Sciatic nerve (tissue), 2 donors: ENCODE data around the gene AGO1. TPM values are rescaled to one million over a fixed set of nuclear protein-coding genes. Genes with fewer than 3 reads are reported as not detected.
"Not testable (repeated sequence)": the region's sequence is repeated elsewhere in the genome, so short reads cannot be mapped to it uniquely, and the experiment has no call there.

Experiments used
- ATAC-seq: fragments of 200-7000 bp; cut with Tn5 transposase; one replicate; pipeline ENCODE4 v1.9.1; 2020; ENCODE audit warnings: mild to moderate bottlenecking, moderate library complexity
- DNase-seq: peaks from one replicate; pipeline ENCODE4 v3.0.0-alpha.2; 2020; ENCODE audit warnings: low spot score
- intact Hi-C: fragments of 100-400 bp; cut with DNase I; formaldehyde crosslinking; loops from one replicate; pipeline ENCODE4 v1.14.2; 2022
- total RNA-seq: library from RNA; stranded (reverse); fragmentation: NEBNext Ultra II Directional; extraction: Animal tissue kit (Norgen Biotek cat#: 25700); gene quantifications from one replicate; pipeline ENCODE4 v1.2.1, GENCODE V29; 2021
- donor health status: DM: no; HTN: no; CAD: no.
- donor health status: DM: no; HTN: no; CAD: no.

AGO1 gene
- total RNA-seq, 1 donor from 2014 or later, result 30.3 TPM

DNA sequence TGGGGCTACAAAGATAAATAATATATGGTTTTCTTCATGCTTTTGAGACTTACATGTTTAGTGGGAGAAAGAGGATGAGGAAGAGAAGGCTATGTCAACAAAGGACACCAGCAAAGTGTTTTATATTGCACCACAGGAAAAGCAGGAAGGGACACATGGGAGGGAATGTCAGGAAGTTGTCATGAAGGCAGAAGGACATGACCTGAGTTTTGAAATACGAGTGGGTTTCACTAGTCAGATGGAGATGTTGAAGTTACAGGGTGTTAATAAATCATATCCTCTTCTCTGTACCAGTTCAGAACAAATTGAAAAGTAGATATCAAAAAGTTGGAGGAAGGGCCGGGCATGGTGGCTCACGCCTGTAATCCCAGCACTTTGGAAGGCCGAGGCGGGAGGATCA is 18.2 kb upstream of the AGO1 start:
- ATAC-seq (no peak), DNase-seq (no peak)
- intact Hi-C loops, result no loop called here

DNA sequence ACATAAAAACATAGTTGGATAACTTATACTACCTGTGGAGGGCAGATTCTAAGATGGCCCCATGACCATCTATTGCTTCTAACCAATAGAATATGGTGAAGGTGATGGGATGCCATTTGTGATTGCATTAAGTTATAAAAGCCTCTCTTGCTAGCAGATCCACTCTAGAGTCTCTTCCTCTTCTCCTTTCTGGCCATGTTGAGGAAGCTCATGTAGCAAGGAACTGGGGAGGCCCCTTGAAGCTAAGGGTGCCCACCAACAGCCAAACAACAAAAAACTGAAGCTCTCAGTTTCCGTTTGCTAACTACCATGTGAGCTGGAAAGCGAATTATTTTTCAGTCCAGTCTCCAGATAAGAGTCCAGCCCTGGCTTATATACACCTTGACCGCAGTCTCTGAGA is 16.0 kb upstream of the AGO1 start:
- ATAC-seq (no peak), DNase-seq (no peak)
- intact Hi-C loops, result no loop called here

DNA sequence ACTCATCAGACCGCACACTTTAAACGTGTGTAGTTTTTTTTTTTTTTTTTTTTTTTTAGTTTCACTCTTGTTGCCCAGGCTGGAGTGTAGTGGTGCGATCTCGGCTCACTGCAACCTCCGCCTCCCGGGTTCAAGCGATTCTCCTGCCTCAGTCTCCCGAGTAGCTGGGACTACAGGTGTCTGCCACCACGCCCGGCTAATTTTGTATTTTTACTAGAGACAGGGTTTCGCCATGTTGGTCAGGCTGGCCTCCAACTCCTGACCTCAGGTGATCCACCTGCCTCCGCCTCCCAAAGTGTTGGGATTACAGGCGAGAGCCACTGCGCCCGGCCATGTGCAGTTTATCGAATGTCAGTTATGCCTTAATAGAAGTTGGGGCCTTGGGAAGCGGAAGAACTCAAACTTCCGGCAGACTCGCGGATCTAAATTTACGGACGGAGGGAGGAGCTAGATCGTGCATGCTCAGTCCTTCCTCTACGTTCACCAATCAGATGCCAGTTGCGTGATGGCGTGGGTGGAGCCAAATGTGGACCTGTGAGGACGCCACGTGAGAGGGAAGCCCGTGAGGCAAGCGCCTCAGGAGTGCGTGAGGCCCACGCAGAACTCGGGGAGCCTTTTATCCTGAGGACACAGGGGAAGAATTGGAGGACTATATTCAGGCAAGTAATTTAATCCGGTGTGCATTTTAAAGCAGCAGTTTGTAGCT is 13.6 kb upstream of the AGO1 start:
- DNase-seq, ATAC-seq, intact Hi-C loops: not testable (repeated sequence)

DNA sequence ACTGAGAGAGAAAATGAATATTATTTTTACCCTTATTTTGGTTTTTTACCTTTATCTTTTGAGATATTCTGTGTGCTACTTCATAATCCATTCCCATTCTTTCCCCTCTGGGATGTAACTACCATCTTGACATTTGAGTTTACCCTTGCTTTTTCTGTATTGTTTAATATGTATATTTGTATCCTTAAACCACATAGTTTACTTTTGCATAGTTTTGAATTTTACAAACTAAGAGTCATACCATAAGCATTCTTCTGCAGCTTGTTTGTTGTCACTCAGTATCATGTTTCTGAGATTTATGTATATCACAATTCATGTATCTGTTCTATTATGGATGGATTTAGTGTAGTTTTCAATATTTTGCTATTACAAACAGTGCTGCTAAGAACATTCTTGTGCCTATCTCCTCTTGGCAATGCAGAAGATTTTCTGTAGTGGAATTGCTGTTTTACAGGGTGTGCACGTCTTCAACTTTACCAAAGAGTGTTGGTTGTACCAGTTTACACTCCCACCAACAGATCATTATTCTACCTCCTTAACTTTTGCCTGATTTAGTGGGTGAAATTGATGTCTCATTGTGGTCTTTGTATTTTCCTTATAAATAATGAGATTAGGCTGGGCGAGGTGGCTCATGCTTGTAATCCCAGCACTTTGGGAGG is 12.2 kb upstream of the AGO1 start:
- ATAC-seq (no peak), DNase-seq (no peak)
- intact Hi-C loops, result no loop called here

DNA sequence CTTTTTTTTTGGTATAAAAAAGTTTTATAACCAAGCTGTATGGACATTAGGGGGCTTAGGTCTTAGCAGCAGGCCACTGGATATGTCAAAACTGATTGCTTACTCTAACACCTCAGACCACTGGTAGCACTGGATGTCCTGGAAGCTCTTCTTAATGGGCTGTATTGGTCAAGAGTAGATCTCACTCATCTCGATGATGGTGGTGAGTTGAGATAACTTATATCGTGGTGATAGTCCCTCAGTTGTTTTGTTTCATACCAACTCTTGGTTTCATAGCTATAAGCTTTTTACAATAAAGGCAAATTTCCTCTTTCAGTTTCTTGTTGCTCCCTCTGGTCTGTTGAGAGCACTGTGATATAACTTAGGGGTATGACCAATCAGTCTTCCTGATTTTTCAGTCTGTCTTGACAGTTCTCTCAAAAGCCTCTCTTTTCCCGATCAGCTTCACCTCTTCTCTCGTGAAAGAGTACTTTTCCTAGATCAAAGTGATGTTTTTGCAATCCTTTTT is 9.7 kb upstream of the AGO1 start:
- ATAC-seq (no peak), DNase-seq (no peak)
- intact Hi-C loops, result no loop called here

DNA sequence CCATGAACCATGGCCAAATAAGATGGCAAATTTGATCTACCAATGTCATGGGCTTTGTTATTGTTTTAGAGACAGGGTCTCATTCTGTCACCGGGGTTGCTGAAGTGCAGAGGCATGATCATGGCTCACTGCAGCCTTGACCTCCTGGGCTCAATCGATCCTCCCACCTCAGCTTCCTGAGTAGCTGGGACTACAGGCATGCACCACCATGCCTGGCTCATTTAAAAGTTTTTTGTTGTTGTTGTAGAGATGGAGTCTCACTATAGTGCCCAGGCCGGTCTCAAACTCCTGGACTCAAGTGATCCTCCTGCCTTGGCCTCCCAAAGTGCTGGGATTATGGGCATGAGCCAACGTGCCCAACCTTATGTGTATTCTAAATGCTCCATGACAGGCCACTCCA is 8.9 kb upstream of the AGO1 start:
- ATAC-seq, intact Hi-C loops: not testable (repeated sequence)

DNA sequence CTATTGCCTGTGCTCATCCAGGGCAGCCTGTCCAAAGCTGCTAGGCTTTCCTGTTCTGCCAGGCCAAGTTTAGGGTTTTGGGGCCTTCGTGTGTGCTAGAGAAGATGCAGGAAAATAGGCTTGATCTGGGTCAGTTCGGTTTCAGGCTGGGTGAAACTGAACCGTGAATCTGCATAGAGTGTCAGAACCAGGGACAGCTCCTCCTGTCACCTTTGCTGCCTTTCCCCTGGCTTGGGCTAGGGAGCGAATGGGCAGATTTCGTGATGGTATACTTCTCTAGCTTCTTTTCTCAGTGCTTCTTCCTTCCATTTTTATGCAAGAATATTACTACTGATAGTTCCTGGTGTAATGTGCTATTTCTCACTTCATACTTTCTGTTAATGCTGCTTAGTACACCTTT is 6.0 kb upstream of the AGO1 start:
- no peak for DNase-seq
- intact Hi-C loops, result no loop called here
- ATAC-seq, result no peak

More for the DNA sequence above, 8.9 kb upstream of the AGO1 start:
- DNase-seq, result not testable (repeated sequence)

DNA sequence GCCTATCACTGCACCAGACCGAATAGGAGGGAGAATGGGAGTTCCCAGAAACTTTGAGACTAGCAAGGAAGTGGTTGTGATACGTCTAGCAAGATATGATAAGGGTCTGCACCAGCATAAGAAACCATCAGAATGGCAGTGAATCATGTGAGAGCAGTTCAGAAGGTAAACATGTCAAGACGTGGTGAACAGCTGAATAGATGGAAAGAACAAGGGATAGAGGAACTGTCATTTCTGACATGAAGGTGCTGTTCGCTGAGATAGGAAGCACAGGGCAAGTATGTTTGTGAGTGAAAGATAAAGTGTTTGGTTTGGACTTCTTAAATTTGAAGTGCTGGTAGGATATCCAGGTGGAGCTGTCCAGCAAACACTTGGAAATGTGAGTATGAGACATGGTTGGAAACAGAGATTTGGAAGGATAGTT is 1.1 kb upstream of the AGO1 start:
- DNase-seq (no peak), ATAC-seq (no peak)
- intact Hi-C loops, result no loop called here

DNA sequence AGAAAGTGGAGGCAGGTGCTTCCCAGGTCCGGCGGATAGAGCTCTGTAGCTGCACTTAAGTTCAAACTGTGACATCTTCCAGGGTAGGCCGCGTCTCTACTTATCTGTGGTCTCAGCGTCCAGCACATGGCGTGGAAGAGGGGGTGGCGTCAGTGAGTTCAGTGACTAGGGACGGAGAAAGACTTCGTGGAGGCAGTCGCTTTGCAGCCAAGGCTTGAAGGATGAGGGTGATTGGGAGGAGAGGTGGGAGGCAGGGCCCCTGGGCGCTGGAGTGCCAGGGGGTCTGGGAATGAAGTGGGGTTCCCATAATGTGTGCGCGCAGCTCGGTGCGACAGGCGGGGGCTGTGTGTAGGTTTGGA is 444 bp upstream of the AGO1 start:
- no peak for ATAC-seq

DNA sequence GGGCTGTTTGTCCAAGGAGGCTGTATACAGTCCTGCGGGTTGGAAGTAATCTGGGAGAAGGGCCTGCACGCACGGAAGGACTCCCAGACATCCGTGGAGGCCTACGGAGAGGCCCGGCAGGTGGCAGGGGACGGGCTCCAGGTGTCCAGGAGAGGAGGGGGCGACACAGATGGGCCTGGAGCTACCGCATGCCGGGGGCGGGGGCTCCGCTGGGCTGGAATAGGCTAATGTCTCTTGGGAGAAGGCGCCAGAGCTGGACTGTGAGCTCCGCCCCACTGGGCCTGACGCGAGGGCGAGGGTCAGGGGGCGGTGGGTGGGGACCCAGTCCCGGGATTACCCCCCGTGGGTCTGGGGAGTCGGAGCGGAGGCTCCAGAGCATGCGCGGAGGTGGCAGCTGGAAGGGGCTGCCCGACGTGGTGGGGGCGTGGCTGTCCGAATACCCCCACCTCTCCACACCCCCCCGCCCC is 659 bp downstream of the AGO1 start:
- intact Hi-C loops, result no loop called here
- peak; percentile 72 for DNase-seq
- ATAC-seq, result peak; percentile 57

More for the DNA sequence above, 444 bp upstream of the AGO1 start:
- no peak for DNase-seq
- intact Hi-C loops, result no loop called here

DNA sequence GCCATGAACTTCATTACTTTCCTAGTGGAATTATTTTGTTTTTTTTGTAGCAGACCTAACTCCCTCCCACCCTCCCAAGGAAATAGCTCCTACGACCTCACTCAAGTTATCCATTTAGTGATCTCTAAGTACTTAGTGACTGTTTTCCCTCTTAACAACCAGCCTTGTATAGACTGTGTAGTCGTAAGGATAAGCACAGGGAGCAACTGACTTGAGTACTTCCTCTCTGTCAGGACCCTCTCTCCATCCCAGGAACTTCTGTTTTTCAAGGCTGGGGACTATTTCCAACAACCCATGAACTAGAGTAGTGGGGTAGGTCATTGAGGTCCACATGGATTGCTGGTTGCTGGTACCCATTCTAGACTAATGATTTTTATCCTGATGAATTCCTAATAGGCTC is 1.9 kb downstream of the AGO1 start:
- ATAC-seq (no peak), DNase-seq (no peak)
- intact Hi-C loops, result no loop called here

DNA sequence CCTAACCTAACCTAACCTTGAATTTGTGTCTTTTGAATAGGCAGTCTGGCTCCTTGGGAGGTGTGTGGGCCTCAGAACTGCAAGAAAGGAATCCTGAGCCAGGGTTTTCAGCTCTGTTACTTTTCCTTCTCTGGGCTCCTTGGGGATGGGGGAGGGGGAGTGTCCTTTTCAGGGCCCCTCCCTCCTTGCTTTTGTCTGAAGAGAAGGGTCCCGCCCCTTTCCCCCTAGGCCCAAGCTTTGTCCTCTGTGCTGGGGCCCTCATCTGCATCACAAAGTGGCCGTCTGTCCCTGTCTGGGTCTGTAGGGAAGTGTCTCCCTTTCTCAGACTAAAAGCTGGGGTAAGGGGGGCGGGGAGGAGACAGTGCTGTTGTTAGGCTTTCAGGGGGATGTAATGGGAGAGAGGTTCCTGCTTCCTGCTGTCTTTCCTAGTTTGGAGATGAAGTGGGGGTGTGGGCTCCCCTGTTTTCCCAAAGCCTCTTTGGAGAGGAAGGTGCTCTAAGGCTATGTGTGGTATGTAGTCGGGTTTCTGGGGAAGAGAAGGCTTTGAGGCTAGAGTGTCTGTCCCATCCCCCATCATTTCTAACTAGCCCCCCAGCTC is 3.1 kb downstream of the AGO1 start:
- intact Hi-C loops, result no loop called here
- ATAC-seq (no peak), DNase-seq (no peak)

DNA sequence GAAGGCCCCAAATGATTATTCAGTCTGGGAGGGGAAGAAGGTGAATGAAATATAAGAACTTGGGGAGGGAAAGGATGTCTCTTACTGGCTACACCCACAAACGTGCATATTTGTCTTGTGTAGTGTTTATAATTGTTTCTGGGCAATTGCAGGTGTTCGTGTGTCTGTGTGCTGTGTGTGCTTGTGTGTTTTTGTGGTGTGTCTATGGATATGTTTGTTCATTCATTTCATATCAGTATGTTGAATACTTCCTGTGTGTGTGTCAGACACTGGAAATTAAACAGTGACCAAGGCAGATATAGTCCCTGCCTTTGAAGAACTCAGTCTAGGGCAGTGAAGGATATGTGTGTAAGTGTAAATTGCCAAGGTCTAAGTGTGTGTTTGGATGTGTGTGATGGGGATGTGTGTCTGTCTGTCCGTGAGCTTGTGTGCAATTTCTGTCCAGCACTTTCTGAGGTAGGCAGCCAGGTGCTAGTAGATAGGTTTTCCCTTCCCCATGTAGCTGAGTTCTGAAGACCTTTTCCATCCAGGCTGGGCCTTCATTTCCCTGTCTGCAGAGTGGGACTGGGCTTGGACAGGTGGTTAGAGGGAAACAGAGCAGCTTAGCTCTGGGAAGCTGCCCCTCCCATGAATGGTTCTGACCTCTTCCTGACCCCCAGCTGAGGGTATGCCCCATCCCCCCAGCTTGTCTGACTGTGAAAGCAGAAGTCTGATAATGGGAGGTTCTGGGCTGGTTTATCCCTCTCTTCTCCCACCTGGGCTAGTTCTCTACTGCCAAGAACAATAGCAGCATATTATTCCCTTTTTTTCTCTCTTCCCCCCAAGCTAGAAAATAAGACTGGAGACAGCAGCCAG is 3.8 kb downstream of the AGO1 start:
- intact Hi-C loops, result no loop called here
- no peak for DNase-seq
- no peak for ATAC-seq

DNA sequence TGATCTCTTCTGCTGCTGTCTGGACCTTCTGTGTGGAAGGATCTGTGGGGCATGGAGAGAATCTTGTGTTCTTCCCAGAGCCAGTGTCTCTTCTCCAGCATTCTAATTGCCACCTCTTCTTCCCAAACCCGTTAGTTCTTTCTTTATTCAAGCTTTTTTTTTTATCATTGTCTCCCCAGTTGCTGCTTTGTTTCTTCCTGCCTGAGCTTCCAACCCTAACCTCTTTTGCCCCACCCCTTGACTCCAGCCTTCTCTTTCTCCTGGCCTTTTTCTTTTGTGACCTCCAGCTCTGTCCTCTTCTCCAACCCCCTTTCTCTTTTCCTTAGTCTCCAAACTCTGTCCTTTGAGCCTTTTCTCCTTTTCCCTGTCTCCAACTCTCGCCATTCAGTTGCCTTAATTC is 4.5 kb downstream of the AGO1 start:
- ATAC-seq (no peak), DNase-seq (no peak)
- intact Hi-C loops, result no loop called here

DNA sequence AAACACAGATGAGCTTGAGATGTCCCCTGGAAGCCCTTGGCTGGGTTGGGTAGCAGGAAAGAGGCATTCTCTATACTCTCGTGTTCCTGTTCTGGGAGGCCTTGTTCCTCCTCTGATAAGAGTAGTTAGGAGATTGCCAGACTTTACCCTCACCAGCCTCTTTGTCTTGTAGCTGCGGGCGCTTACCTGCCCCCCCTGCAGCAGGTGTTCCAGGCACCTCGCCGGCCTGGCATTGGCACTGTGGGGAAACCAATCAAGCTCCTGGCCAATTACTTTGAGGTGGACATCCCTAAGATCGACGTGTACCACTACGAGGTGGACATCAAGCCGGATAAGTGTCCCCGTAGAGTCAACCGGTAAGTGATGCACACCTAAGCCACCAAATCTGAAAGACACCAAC is 5.2 kb downstream of the AGO1 start:
- intact Hi-C loops, result no loop called here
- ATAC-seq, result no peak
- DNase-seq, result no peak

DNA sequence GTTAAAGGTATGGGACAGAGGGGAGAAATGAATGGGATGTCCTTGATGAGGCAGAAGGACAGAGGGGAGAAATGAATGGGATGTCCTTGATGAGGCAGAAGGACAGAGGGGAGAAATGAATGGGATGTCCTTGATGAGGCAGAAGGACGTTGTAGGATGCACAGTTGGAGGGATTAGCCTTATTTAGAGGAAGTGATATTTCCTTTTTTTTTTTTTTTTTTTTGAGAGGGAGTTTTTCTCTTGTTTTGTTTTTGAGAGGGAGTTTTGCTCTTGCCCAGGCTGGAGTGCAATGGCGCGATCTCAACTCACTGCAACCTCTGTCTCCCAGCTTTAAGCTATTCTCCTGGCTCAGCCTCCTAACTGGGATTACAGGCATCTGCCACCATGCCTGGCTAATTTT is 6.0 kb downstream of the AGO1 start:
- ATAC-seq, intact Hi-C loops, DNase-seq: not testable (repeated sequence)

DNA sequence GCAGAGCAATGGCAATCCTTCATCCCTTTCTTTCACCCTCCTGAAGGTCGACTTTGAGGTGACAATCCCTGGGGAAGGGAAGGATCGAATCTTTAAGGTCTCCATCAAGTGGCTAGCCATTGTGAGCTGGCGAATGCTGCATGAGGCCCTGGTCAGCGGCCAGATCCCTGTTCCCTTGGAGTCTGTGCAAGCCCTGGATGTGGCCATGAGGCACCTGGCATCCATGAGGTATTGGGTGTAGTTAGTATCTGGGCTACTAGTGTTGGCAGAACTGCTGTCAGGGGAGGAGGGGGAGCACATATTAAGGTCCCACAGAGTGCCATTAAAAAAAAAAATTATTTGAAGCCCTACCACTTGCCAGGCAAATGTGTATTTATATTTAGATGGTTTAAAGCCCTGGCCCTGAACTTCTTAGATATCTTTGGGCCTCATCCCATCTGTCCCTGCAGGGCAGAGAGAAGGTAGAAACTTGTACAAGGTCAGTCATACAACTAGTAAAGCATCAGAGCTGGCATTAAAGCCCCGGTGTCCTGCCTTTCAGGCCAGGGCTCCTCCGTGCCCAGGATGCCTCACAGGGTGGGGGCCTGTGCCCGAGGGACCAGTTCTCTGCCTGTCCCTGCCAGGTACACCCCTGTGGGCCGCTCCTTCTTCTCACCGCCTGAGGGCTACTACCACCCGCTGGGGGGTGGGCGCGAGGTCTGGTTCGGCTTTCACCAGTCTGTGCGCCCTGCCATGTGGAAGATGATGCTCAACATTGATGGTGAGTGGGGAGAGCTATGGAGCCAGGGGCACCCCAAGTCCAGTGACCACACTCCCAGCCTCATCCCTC is 10.3 kb downstream of the AGO1 start:
- intact Hi-C loops, result no loop called here
- DNase-seq (no peak), ATAC-seq (no peak)

DNA sequence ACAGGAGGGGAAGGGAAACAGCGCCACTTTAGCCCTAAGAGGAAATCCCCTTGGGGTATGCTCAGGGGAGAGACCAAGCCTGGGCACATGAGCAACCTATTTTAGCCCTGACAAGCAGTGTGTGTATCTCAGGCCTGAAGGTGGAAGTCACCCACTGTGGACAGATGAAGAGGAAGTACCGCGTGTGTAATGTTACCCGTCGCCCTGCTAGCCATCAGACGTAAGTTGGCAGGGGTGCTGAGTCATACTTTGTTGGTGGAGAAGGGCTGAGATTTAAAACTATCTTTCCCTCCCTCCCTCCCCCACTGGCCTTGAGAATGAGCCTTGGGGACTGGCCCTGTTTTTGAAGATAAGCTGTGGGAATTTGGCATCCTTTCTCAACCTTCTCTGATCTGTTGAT is 11.2 kb downstream of the AGO1 start:
- peak; percentile 56 for ATAC-seq
- DNase-seq, result no peak
- intact Hi-C loops, result no loop called here

DNA sequence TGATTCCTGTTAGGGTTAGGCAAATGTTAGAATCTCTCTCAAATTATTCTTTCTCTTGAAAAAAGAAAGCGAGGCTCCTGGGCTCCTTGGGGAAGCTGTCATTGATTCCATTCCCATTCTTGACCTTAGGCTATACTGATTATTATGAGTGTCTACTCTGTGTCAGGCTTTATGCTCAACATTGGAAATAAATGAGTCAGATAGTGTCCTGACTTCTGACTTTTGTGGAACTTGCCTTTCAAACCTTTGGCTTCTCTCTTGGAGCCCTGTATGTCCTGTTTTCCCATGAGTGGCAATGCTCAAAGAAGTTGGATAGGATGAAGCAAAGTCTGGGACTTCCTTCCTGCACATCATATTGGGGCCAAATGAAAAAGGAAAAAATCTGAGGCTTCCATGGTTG is 11.6 kb downstream of the AGO1 start:
- DNase-seq, result no peak
- intact Hi-C loops, result no loop called here
- ATAC-seq, result no peak
